GM21360 (cell line): Measurements from ENCODE around the gene NDOR1.
"Not testable (repeated sequence)": the region's sequence is repeated elsewhere in the genome, so short reads cannot be mapped to it uniquely, and the experiment has no call there.

Experiments used
- ATAC-seq: cut with Tn5 transposase; IDR thresholded peaks from one replicate; pipeline ENCODE4 v1.9.1; 2021; ENCODE audit warnings: mild to moderate bottlenecking, moderate library complexity; ENCODE audit not compliant: unreplicated experiment

The NDOR1 gene

GRCh38 chr9:137241490-137242268 is 36.2 kb downstream of the NDOR1 start:
- ATAC-seq: peak; percentile 1

GRCh38 chr9:137242269-137243203 is 37.0 kb downstream of the NDOR1 start:
- no peak for ATAC-seq

GRCh38 chr9:137243266-137243625 is 37.7 kb downstream of the NDOR1 start:
- ATAC-seq: not testable (repeated sequence)

- ATAC-seq: no peak
Measured at GRCh38 chr9:137243626-137244485, 38.4 kb downstream of the NDOR1 start.

DNA sequence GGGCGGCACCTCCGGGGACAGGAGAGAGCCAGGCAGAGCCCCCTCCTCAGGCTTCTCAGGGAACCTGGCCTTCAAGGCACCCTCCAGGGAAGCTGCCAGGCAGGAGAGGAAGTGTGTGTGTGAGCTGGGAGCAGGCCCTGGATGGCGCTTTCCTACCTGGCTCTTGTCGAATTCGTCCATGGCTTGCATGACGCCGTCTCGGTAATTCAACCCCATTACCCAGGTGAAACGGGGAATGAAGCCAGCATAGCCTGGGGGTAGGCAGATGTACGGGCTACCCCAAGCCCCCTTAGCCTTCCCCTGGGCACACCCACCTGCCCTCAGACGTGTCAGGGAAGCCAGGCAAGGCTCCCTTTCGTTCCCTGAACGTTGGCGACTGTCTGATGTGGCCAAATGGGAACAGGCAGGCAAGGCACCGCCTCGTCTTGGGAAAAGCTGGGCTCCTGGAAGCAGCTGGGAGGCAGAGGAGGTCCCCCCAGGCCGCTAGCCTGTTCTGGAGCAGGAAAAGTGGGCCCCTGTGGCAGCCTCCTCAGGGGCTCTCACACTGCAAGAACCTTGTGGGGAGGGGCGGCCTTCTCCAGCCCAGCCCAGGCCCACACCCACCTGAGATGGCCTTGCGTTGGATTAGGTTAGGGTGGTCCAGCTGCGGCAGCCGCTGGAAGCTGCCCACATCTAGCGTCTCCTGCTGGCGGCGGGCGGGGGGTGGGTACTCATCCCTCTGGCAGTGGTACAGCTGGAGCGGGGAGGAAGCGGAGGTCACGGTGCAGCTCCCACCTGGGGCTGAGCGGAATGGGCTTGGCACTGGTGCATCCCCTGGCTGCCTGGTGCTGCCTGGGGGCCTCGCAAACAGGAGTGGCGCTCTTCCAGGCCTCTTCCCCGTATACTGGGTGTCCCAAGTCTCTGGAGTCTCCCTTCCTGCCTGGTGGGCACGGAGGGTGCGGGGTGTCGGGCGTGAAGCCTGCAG is 39.3 kb downstream of the NDOR1 start:
- no peak for ATAC-seq

GRCh38 chr9:137245450-137246421 is 40.2 kb downstream of the NDOR1 start:
- no peak for ATAC-seq

GRCh38 chr9:137247135-137247915 is 41.8 kb downstream of the NDOR1 start:
- no peak for ATAC-seq

GRCh38 chr9:137247916-137248175 is 42.3 kb downstream of the NDOR1 start:
- ATAC-seq: no peak

DNA sequence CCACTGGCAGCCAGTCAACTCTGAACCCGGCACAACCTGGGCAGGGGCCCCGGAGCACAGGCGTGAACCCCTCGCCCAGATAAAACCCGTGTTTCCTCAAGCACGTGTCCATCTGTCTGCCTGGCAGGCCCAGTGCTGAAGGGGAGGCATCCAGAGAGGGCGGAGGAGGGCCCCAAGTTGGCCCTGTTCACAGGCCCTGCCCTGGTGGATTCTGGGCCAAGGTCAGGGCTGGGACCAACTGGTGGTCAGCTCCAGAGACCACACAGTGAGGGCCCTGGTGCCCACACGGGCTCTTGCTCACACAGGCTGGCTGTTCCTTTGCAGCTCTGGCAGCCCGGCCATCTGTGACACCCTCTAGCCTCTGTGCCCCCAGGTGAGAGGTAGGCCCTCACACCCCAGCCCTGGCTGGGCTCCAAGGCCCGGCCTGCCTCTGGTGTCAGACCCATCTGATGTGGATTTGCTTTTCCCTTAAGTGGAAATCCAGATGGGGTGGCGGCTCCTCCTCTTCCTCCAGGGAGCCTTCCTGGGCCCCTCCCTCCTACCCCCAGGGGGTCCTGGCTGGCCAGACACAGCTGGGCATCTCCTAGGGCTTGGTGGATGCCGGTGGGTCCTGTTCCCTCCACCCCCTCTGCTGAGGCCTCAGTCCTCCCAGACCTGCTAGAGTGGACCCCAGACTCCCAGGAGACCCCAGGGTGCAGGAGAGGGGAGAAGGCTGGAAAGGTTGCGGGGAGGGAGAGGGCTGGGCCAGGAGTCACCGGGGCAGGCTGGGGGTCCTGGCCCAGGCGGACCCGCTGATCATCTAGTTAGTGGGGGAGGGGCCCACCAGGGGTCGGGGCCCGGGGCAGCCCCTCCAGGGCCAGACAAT is 45.1 kb downstream of the NDOR1 start:
- ATAC-seq: no peak

GRCh38 chr9:137251194-137251461 is 45.6 kb downstream of the NDOR1 start, which contains the start of gene STPG3:
TSS of gene STPG3 (plus strand) at chr9:137251286. CDS start at chr9:137251287, 1 bp downstream.
- ATAC-seq: no peak

DNA sequence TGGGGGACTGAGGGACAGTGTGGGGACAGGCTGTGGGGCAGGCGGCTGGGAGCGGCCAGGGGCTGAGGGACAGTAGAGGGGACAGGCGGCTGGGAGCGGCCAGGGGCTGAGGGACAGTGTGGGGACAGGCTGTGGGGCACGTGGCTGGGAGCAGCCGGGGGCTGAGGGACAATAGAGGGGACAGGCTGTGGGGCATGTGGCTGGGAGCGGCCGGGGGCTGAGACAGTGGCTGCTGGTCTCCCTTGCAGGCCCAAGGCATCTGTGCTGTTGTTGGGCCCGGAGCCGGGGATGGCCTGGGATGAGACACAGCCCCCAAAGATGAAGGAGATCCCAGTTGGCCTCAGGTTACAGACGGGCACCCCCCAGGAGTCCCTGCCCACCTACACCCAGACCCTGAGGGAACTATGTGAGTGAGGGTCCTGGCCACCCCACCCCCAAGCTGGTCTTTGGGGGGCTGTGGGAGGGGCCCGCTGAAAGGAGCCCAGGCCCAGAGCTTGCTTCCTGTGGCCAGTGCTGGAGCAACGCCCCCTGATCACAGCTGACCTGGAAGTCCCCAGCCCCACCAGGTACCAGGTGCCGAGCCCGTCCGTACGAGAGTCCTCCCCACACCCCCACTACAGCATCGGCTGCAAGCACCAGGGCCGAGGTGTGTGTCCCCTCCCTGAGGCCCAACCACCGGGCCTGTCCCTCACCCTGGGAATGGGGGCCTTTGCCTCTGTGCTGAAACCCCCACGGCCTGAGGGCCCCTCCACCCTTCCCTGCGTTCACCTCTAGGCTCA is 46.2 kb downstream of the NDOR1 start:
- ATAC-seq: no peak

- ATAC-seq: no peak
Measured at GRCh38 chr9:137252555-137253506, 47.3 kb downstream of the NDOR1 start.

DNA sequence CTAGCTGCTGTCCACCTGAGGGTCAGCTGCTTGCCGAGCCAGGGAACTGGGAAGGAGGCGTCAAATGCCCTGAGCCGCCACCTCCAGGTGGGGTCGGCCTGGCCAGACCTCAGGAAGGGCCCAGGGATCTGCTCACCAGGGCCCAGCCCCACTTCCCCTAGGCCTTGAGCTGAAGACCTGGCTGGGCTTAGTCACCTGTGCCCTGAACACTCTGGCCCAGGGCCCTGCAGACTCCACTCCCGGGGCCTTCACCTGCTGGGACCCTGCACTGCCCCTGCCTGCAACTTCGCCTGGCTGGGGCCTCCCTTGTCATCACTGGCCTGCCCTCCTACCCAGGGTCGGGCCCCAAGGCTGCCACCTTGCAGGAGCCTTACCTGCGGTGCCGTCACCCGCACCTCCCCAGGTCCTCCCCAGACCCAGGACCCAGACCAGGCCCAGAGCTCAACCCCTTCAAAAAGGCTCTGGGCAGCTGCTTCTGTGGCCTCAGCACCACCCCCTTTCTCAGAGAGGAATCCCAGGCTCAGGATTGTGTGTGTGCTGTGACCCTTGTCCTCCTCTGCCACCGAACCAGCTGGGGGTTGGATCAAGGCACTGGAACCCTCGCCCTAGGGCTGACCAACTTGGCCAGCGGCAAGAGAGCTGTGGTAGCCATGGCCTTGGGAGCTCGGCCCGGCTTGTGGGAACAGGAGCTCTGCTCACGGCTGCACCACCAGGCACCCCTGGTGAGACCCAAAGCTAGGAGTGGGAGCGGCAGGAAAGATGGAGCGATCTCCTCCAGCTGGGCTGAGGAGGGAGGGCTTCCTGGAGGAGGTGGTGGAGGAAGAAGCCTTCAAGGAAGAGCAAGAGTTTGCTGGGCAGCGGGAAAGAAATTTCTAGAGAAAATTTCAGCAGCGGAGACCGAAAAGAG is 48.5 kb downstream of the NDOR1 start:
- no peak for ATAC-seq

DNA sequence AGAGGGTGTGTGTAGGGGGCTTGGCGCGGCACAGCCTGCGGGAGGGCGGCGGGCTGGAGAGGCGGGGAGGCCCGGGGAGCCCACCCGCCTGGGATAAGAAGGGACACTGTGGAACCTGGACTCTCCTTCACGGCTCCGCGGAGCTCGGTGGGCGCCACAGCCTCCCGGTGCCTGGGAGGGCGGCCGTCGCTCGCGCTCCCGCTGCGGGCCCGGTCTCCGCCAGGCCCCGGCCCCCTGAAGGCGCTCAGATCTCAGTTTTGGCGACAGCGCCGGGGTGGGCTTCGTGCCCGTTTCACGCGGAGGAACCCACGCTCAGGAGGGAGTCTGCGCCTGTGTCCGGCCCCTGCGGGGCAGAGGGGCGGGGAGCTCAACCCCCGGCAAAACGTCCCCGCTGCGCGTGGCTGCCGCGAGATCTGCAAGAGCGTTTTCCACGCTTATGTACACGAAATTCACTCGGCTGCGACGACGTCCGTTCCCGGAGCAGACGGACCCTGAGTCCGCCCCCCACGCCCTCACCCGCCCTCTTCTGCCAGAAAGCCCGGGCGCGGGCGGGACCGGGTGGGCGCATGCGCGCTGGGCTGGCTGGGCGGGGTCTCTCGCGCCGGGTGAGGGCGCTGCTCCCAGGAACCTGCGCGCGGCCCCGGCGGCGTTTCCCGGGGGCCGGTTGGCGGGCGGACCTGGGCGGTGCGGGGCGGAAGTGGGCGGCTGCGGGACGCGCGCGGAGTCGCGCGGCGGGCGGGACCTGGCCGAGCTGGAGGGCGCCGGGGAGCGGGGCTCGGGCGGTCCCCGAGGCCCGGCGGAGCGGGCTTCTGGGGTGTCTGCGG is 49.3 kb downstream of the NDOR1 start, which contains the start of gene NELFB:
Gene NELFB, plus strand, starts transcription at position 704 of the 824 bp plus-strand sequence.
- ATAC-seq: peak; percentile 65
